ENCODE results near the gene DPP6.

DNA sequence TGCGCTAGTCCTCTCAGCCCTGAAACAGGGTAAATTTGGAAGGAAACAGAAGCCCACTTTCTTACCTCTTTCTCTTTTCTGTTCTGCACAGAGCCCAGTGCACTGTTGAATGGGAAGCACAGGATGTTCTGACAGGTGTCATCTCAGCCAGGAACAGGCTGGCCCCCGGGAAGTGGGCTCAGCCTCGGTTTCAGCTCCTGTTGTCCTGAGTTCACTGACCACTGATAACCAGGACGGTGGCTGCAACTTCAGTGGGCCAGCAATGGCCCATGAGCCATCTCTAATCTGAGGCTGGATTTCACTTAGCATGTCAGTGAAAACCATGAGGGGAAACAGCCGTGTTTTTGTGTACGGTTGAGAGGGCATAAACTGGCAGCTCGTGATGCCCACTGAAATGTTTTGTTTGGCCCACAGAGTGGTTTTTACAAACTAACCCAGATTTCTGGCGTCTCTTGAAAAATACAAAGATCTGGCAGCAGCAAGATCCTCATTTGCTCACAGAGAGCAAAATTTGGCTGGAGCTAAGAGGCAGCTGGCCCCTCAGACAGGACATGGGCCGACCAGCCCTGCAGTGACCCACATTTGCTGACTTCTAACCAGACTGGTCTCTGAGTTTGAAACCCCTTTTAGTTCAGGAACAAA lies 494.9 kb downstream of the DPP6 start:
- TF ChIP-seq EZH2 (IDR thresholded peaks at IDR 0.05; ENCODE audit: borderline replicate concordance, low read depth, low read length, poor library complexity, severe bottlenecking), result no peak
- TF ChIP-seq CTCF (conservative IDR thresholded peaks at IDR 0.05; ENCODE audit: low read depth, low read length), result no peak

Measured in A673 (cell line).